ENCODE results near the gene SH3RF2.

DNA sequence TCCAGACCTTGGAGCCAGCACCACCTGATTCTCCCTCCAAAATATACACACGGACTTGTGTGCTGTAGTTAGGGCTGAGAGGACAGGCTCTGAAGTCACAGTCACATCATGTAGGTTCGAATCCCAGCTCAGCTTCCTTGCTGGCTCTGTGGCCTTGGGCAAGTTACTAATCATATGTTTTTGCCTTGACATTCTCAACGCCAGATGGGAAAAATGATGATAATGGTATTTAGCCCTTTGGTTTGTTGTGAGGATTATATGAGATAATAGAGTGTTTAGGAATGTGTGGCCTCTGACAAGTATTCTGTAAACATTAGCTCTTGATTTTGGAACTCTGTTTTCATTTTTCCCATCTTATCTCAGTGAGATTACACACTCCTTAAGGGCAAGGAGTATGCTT lies 96.5 kb downstream of the SH3RF2 start:
- TF ChIP-seq, protein P1, sequence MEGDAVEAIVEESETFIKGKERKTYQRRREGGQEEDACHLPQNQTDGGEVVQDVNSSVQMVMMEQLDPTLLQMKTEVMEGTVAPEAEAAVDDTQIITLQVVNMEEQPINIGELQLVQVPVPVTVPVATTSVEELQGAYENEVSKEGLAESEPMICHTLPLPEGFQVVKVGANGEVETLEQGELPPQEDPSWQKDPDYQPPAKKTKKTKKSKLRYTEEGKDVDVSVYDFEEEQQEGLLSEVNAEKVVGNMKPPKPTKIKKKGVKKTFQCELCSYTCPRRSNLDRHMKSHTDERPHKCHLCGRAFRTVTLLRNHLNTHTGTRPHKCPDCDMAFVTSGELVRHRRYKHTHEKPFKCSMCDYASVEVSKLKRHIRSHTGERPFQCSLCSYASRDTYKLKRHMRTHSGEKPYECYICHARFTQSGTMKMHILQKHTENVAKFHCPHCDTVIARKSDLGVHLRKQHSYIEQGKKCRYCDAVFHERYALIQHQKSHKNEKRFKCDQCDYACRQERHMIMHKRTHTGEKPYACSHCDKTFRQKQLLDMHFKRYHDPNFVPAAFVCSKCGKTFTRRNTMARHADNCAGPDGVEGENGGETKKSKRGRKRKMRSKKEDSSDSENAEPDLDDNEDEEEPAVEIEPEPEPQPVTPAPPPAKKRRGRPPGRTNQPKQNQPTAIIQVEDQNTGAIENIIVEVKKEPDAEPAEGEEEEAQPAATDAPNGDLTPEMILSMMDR (IDR thresholded peaks at IDR 0.05): no peak
- TF ChIP-seq POLR2A (IDR thresholded peaks at IDR 0.05): no peak
